ENCODE results near the gene FOXRED2. TPM values are rescaled to one million over a fixed set of nuclear protein-coding genes. Genes with fewer than 3 reads are reported as not detected.

FOXRED2 gene
- total RNA-seq, 1 experiment from 2014 or later: 34.4 TPM

- Histone ChIP-seq H3K23ac (ENCODE audit: insufficient read length, low read depth, low read length) (no peak overlapping the region), H3K27me3 (ENCODE audit: insufficient read depth, low read length) (no peaks in the 10 kb centered on the region), H3K14ac (ENCODE audit: insufficient read depth, low read length) (no peak overlapping the region), H4K8ac (replicated peaks; ENCODE audit: insufficient read length, low read depth, low read length) (no peak overlapping the region), H2BK5ac (ENCODE audit: insufficient read length, low read length) (no peak overlapping the region), H3K4me2 (ENCODE audit: insufficient read depth, insufficient read length, low read length) (no peak overlapping the region), H4K5ac (ENCODE audit: insufficient read length, low read depth, low read length) (no peak overlapping the region), H4K20me1 (ENCODE audit: control insufficient read depth, insufficient read depth, insufficient read length) (no peaks in the 10 kb centered on the region), H2BK20ac (ENCODE audit: low read depth, low read length, poor library complexity, severe bottlenecking) (no peak overlapping the region), H3K9ac (ENCODE audit: extremely low read depth, insufficient read length, low read length) (no peak overlapping the region), H3K4me1 (ENCODE audit: insufficient read depth, low read length) (peaks cover 2% of the 10 kb centered on the region; the same call in 1 of the 2 replicates), H3K79me2 (ENCODE audit: insufficient read depth, low read length) (no peaks in the 10 kb centered on the region), H2BK12ac (ENCODE audit: insufficient read length, low read depth, low read length) (no peak overlapping the region), H3T11ph (ENCODE audit: low read length) (no peak overlapping the region), H3K9me3 (ENCODE audit: control insufficient read depth, low read depth, low read length) (no peaks in the 10 kb centered on the region), H2BK120ac (ENCODE audit: low read depth, low read length, poor library complexity, severe bottlenecking) (no peak overlapping the region), H3K4ac (ENCODE audit: low read depth, low read length) (no peak overlapping the region), H2AFZ (ENCODE audit: low read length) (no peak overlapping the region), H2BK15ac (ENCODE audit: low read depth, low read length) (no peak overlapping the region), H3K18ac (ENCODE audit: insufficient read length, low read depth, low read length) (no peak overlapping the region), H3K79me1 (ENCODE audit: insufficient read depth, low read depth, low read length, poor library complexity, severe bottlenecking) (no peaks in the 10 kb centered on the region), H3K56ac (ENCODE audit: insufficient read length, low read depth, low read length) (no peak overlapping the region), H3K27ac (ENCODE audit: insufficient read length, low read depth, low read length) (no peak overlapping the region), H2AK5ac (ENCODE audit: insufficient read length, low read length) (no peak overlapping the region), H3K23me2 (ENCODE audit: insufficient read length, low read depth, low read length, poor library complexity, severe bottlenecking) (no peaks in the 10 kb centered on the region), H4K91ac (ENCODE audit: insufficient read length, low read depth, low read length) (no peak overlapping the region)
- Mint-ChIP-seq H3K4me3 (no peak overlapping the region), H3K27me3 (ENCODE audit: low read depth) (0 out of 2 replicates have a peak, but pooled peaks cover 2% of the 10 kb centered on the region), H3K9me3 (no peaks in the 10 kb centered on the region), H3K4me1 (peaks cover 18 to 21% of the 10 kb centered on the region in 2 experiments), H3K27ac (peak overlapping the region in 2 of 3 experiments; percentile 81 to 82; a peak in 3 of 7 replicates), H3K36me3 (ENCODE audit: insufficient read depth in 1 of 3, low read depth in 3 of 3) (peaks cover 0 to 12% (median 7%) of the 10 kb centered on the region in 3 experiments; a peak in 4 of 7 replicates)
- TF ChIP-seq CTCF (conservative IDR thresholded peaks at IDR 0.05): no peak
- WGBS (ENCODE audit: extremely low coverage, insufficient read length, low lambda C conversion rate): no CpG with 5 or more reads among the region's 25 CpGs
- DNase-seq: no peak
Observed at GRCh38 chr22:36465232-36466021, 41.4 kb downstream of the FOXRED2 start.

All from H9 (cell line).